ENCODE results near the gene PEX5L. TPM values are rescaled to one million over a fixed set of nuclear protein-coding genes. Genes with fewer than 3 reads are reported as not detected.

Gene PEX5L
- polyA plus RNA-seq, 1 of the 3 experiments (the other 2 are of a cell fraction): not detected

DNA sequence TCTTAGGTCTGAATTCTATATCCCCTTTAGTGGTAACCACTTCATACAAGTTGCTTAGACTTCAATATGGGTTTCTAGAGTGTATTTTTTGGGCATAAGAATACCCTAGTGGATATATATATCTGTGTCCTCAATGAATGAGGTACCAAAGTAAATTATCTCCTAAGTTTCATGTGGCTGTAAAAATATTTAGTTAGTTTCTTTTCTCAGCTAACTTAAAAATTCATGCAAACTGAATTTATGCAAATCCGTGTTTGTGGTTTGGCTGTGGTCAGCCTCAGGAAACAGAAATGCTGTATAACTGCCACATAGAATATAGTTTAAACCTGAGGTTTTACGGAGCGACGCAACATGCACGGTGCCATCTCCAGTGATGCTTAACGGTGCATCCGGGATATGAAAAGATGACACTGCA lies 80.3 kb downstream of the PEX5L start:
- Histone ChIP-seq H3K36me3 (replicated peaks in 1 of 2; ENCODE audit: control insufficient read depth in 1 of 2, insufficient read depth in 2 of 2, low read length in 1 of 2) (no peaks in the 10 kb centered on the region), H4K20me1 (ENCODE audit: insufficient read depth) (no peaks in the 10 kb centered on the region), H3K27me3 (ENCODE audit: insufficient read depth) (no peaks in the 10 kb centered on the region), H3K4me3 (ENCODE audit: low read depth in 2 of 2, low read length in 1 of 2) (no peak overlapping the region), H3K9me3 (no peaks in the 10 kb centered on the region), H3K9ac (no peak overlapping the region), H2AFZ (ENCODE audit: low read depth) (no peak overlapping the region), H3K4me2 (no peak overlapping the region), H3F3A (replicated peaks; ENCODE audit: insufficient read depth) (no peaks in the 10 kb centered on the region), H3K4me1 (ENCODE audit: control insufficient read depth in 1 of 2, insufficient read depth in 2 of 2, low read depth in 1 of 2, low read length in 1 of 2) (no peaks in the 10 kb centered on the region), H3K79me2 (ENCODE audit: insufficient read depth) (no peaks in the 10 kb centered on the region), H3K9me2 (no peaks in the 10 kb centered on the region), H3K27ac (ENCODE audit: low read depth in 2 of 2, low read length in 1 of 2) (no peak overlapping the region)
- no peak for DNase-seq
- 76% methylated on average over 7 of the region's 7 CpGs for WGBS (ENCODE audit: low lambda C conversion rate)
- POLR2A ChIA-PET: no interaction called here
- CTCF ChIA-PET: interaction anchor here (1.4 kb wide), 1 partner anchor 27 kb away, joined by 4 read pairs; no protein-coding TSS in a partner anchor
- TF ChIP-seq RAD21 (IDR thresholded peaks at IDR 0.05; ENCODE audit: low read length) (no peak), CHD2 (IDR thresholded peaks at IDR 0.05; ENCODE audit: low read length, partially characterized antibody) (no peak), MXI1 (IDR thresholded peaks at IDR 0.05; ENCODE audit: low read depth, low read length) (no peak), POLR2AphosphoS5 (IDR thresholded peaks at IDR 0.05; ENCODE audit: low read depth, low read length) (no peak), EZH2phosphoT487 (IDR thresholded peaks at IDR 0.05; ENCODE audit: borderline replicate concordance, low read depth) (no peak)
- TF ChIP-seq, protein P1, sequence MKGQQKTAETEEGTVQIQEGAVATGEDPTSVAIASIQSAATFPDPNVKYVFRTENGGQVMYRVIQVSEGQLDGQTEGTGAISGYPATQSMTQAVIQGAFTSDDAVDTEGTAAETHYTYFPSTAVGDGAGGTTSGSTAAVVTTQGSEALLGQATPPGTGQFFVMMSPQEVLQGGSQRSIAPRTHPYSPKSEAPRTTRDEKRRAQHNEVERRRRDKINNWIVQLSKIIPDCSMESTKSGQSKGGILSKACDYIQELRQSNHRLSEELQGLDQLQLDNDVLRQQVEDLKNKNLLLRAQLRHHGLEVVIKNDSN (IDR thresholded peaks at IDR 0.05; ENCODE audit: borderline replicate concordance, low read depth): no peak

DNA sequence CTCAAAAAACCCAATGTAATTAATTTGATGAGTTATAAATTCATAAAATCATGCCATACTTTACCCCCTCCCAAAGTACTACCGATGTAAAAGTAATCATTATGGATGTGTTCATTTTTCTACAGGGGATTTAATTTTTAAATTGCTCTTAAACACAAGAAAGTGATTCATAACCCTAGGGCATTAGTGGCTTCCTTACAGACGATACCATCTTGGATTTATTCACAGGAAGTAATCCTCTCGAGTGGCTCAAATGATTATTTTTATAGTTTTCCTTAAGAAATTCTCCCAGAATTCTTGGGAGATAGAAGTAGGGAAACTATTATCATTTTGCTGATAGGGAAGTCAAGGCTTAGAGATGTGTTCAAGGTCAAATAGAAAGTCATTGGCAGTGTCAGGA lies 80.9 kb downstream of the PEX5L start:
- Histone ChIP-seq H3K36me3 (replicated peaks in 1 of 2; ENCODE audit: control insufficient read depth in 1 of 2, insufficient read depth in 2 of 2, low read length in 1 of 2) (no peaks in the 10 kb centered on the region), H3K79me2 (ENCODE audit: insufficient read depth) (no peaks in the 10 kb centered on the region), H3F3A (replicated peaks; ENCODE audit: insufficient read depth) (no peaks in the 10 kb centered on the region), H2AFZ (ENCODE audit: low read depth) (no peak overlapping the region), H3K9ac (no peak overlapping the region), H3K9me3 (no peaks in the 10 kb centered on the region), H3K4me3 (ENCODE audit: low read depth in 2 of 2, low read length in 1 of 2) (no peak overlapping the region), H3K9me2 (no peaks in the 10 kb centered on the region), H4K20me1 (ENCODE audit: insufficient read depth) (no peaks in the 10 kb centered on the region), H3K4me2 (no peak overlapping the region), H3K27ac (ENCODE audit: low read depth in 2 of 2, low read length in 1 of 2) (no peak overlapping the region), H3K27me3 (ENCODE audit: insufficient read depth) (no peaks in the 10 kb centered on the region), H3K4me1 (ENCODE audit: control insufficient read depth in 1 of 2, insufficient read depth in 2 of 2, low read depth in 1 of 2, low read length in 1 of 2) (no peaks in the 10 kb centered on the region)
- ChIA-PET POLR2A (no interaction called here), CTCF (no interaction called here)
- TF ChIP-seq NRF1 (IDR thresholded peaks at IDR 0.05; ENCODE audit: low read depth, low read length) (no peak), RCOR1 (IDR thresholded peaks at IDR 0.05; ENCODE audit: low read length) (no peak), FOXJ3 (CRISPR knock-in tag; IDR thresholded peaks at IDR 0.05) (no peak), GATA2 (CRISPR knock-in tag; IDR thresholded peaks at IDR 0.05) (no peak), JUND (IDR thresholded peaks at IDR 0.05) (no peak), TCF12 (IDR thresholded peaks at IDR 0.05) (no peak), SMC3 (IDR thresholded peaks at IDR 0.05; ENCODE audit: low read depth, low read length) (no peak), POLR2AphosphoS5 (IDR thresholded peaks at IDR 0.05; ENCODE audit: low read depth, low read length) (no peak), RFX5 (IDR thresholded peaks at IDR 0.05; ENCODE audit: low read length) (no peak), RXRA (IDR thresholded peaks at IDR 0.05; ENCODE audit: borderline replicate concordance, low read depth) (no peak)
- TF ChIP-seq, protein P2, sequence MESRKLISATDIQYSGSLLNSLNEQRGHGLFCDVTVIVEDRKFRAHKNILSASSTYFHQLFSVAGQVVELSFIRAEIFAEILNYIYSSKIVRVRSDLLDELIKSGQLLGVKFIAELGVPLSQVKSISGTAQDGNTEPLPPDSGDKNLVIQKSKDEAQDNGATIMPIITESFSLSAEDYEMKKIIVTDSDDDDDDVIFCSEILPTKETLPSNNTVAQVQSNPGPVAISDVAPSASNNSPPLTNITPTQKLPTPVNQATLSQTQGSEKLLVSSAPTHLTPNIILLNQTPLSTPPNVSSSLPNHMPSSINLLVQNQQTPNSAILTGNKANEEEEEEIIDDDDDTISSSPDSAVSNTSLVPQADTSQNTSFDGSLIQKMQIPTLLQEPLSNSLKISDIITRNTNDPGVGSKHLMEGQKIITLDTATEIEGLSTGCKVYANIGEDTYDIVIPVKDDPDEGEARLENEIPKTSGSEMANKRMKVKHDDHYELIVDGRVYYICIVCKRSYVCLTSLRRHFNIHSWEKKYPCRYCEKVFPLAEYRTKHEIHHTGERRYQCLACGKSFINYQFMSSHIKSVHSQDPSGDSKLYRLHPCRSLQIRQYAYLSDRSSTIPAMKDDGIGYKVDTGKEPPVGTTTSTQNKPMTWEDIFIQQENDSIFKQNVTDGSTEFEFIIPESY (IDR thresholded peaks at IDR 0.05; ENCODE audit: borderline replicate concordance, low read depth): no peak
- TF ChIP-seq, protein P3, sequence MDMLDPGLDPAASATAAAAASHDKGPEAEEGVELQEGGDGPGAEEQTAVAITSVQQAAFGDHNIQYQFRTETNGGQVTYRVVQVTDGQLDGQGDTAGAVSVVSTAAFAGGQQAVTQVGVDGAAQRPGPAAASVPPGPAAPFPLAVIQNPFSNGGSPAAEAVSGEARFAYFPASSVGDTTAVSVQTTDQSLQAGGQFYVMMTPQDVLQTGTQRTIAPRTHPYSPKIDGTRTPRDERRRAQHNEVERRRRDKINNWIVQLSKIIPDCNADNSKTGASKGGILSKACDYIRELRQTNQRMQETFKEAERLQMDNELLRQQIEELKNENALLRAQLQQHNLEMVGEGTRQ (IDR thresholded peaks at IDR 0.05; ENCODE audit: borderline replicate concordance, low read depth, low read length): no peak
- DNase-seq: no peak
- 7% methylated on average over 3 of the region's 3 CpGs for WGBS (ENCODE audit: low lambda C conversion rate)

All from SK-N-SH (cell line).